ENCODE measurements around the gene CXCL8. TPM values are rescaled to one million over a fixed set of nuclear protein-coding genes. Genes with fewer than 3 reads are reported as not detected.

CXCL8 gene
- total RNA-seq, 1 experiment from 2014 or later: 2.6 TPM

Other genes with a start within 250 kb of the CXCL8 start
- gene RASSF6, start 120.1 kb upstream of the CXCL8 start, total RNA-seq (2014; rRNA removed; shearing (Covaris generic)): 2.3 and 3.9 TPM in 2 replicates
- 0.29 and 2.3 TPM in 2 replicates for gene CXCL6, start 96.1 kb downstream of the CXCL8 start, total RNA-seq (2014; rRNA removed; shearing (Covaris generic))
- gene PF4V1, start 112.7 kb downstream of the CXCL8 start, total RNA-seq (2014; rRNA removed; shearing (Covaris generic)): not detected in 2 replicates
- 3.6 and 5.2 TPM in 2 replicates for gene CXCL1, start 128.8 kb downstream of the CXCL8 start, total RNA-seq (2014; rRNA removed; shearing (Covaris generic))
- gene PF4, start 241.5 kb downstream of the CXCL8 start, total RNA-seq (2014; rRNA removed; shearing (Covaris generic)): 0.37 and 1.1 TPM in 2 replicates
- gene PPBP, start 247.6 kb downstream of the CXCL8 start, total RNA-seq (2014; rRNA removed; shearing (Covaris generic)): not detected in 2 replicates

All from HT-29 (cell line).